HuH-7 (cell line): ENCODE measurements around the gene SPATA13.

Experiments used
- DNase-seq: peaks from one replicate; pipeline ENCODE4 v3.0.0; 2011; ENCODE audit warnings: low spot score

SPATA13 gene

GRCh38 chr13:24253520-24254145, 93.1 kb downstream of the SPATA13 start:
- no peak for DNase-seq

- DNase-seq: no peak
These were observed 93.8 kb downstream of the SPATA13 start for GRCh38 chr13:24254146-24254841.

GRCh38 chr13:24257497-24257896, 97.0 kb downstream of the SPATA13 start:
- DNase-seq: no peak

GRCh38 chr13:24261566-24261965, 101.0 kb downstream of the SPATA13 start:
- no peak for DNase-seq

- no peak for DNase-seq
These were observed 103.1 kb downstream of the SPATA13 start for GRCh38 chr13:24263632-24264031.

GRCh38 chr13:24264976-24265375, 104.5 kb downstream of the SPATA13 start:
- DNase-seq: no peak

GRCh38 chr13:24265453-24265852, 104.9 kb downstream of the SPATA13 start:
- no peak for DNase-seq

GRCh38 chr13:24267274-24267673, 106.8 kb downstream of the SPATA13 start:
- DNase-seq: no peak

- no peak for DNase-seq
These were observed 107.3 kb downstream of the SPATA13 start for GRCh38 chr13:24267801-24268200.

- no peak for DNase-seq
These were observed 109.3 kb downstream of the SPATA13 start for GRCh38 chr13:24269821-24270220.

- peak; percentile 52 for DNase-seq
These were observed 110.2 kb downstream of the SPATA13 start for GRCh38 chr13:24270639-24271141.

- no peak for DNase-seq
These were observed 110.7 kb downstream of the SPATA13 start for GRCh38 chr13:24271231-24271600.

- peak; percentile 15 for DNase-seq
These were observed 111.3 kb downstream of the SPATA13 start for GRCh38 chr13:24271601-24272451.

GRCh38 chr13:24272452-24273161, 112.1 kb downstream of the SPATA13 start:
- no peak for DNase-seq

- DNase-seq: no peak
These were observed 113.4 kb downstream of the SPATA13 start for GRCh38 chr13:24273926-24274325.

GRCh38 chr13:24274452-24275021, 114.0 kb downstream of the SPATA13 start:
- DNase-seq: no peak

GRCh38 chr13:24275041-24275440, 114.5 kb downstream of the SPATA13 start:
- DNase-seq: no peak

- DNase-seq: no peak
These were observed 115.8 kb downstream of the SPATA13 start for GRCh38 chr13:24276306-24276705.

GRCh38 chr13:24276861-24277260, 116.3 kb downstream of the SPATA13 start:
- no peak for DNase-seq

GRCh38 chr13:24277761-24278160, 117.2 kb downstream of the SPATA13 start:
- DNase-seq: no peak

- DNase-seq: no peak
These were observed 119.0 kb downstream of the SPATA13 start for GRCh38 chr13:24279327-24280110.
